ENCODE measurements around the gene FEM1C.

DNA sequence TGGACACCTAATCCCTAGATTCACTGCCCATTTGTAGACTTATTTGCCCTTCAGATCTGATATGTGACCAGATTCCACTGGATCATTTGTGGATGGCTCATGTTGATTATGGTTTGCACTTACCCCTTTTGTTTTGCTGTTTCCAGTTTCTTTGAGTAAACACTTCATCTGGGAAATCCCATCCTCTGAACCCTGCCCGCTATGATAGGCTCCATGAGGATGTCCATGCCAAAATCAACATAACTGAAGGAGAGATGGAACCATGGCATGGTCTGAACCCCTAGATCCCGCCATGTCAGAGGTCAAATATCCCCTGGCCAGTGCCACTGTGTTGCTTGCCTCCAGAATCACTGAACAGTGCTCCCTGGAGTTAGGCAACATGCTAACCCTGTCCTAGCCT lies 11.7 kb upstream of the FEM1C start:
- no peak for TF ChIP-seq EZH2 (IDR thresholded peaks at IDR 0.05; ENCODE audit: insufficient read depth, poor library complexity, severe bottlenecking)
- TF ChIP-seq EZH2phosphoT487 (IDR thresholded peaks at IDR 0.05; ENCODE audit: insufficient read depth, low read depth): no peak

Data from GM23248 (cell line).